Measurements from ENCODE around the gene CERS1. TPM values are rescaled to one million over a fixed set of nuclear protein-coding genes. Genes with fewer than 3 reads are reported as not detected.

CERS1 gene
- total RNA-seq, 1 donor = 1.3 TPM

GRCh38 chr19:18855647-18856384 is 40.1 kb downstream of the CERS1 start:
- TF ChIP-seq CTCF (IDR thresholded peaks at IDR 0.05; ENCODE audit: insufficient read depth, low read depth, low read length) = no peak
- no peak for DNase-seq (ENCODE audit: low read depth)
- H3K4me3 ChIP-seq (ENCODE audit: low read depth, low read length) = no peak overlapping the region

- no peak for TF ChIP-seq CTCF (IDR thresholded peaks at IDR 0.05; ENCODE audit: insufficient read depth, low read depth, low read length)
- no peak for DNase-seq (ENCODE audit: low read depth)
- no peak overlapping the region for H3K4me3 ChIP-seq (ENCODE audit: low read depth, low read length)
Measured at GRCh38 chr19:18854982-18855381, 41.0 kb downstream of the CERS1 start.

GRCh38 chr19:18853755-18854427 is 42.1 kb downstream of the CERS1 start:
- DNase-seq (ENCODE audit: low read depth) = no peak
- no peak overlapping the region for H3K4me3 ChIP-seq (ENCODE audit: low read depth, low read length)
- TF ChIP-seq CTCF (IDR thresholded peaks at IDR 0.05; ENCODE audit: insufficient read depth, low read depth, low read length) = no peak

DNA sequence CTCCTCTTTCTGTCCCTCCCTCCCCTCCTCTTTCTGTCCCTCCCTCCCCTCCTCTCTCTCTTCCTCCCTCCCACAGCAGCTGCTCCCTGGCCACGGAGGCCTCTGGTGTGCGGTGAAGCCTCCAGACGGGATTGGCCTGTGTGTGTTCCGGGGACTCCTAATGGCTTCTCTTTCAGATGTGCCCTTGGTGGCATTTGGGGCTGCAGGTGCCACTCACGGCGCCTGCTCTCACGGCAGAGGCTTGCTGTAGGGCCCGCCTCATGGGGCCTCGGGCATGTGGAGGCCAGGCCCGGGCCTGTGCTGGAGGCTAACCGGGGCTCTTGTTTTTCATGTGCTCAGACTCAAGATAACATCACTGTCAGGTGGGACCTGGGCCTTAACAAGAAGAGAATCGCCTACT is 43.3 kb downstream of the CERS1 start:
- H3K4me3 ChIP-seq (ENCODE audit: low read depth, low read length) = no peak overlapping the region
- no peak for TF ChIP-seq CTCF (IDR thresholded peaks at IDR 0.05; ENCODE audit: insufficient read depth, low read depth, low read length)
- DNase-seq (ENCODE audit: low read depth) = no peak

DNA sequence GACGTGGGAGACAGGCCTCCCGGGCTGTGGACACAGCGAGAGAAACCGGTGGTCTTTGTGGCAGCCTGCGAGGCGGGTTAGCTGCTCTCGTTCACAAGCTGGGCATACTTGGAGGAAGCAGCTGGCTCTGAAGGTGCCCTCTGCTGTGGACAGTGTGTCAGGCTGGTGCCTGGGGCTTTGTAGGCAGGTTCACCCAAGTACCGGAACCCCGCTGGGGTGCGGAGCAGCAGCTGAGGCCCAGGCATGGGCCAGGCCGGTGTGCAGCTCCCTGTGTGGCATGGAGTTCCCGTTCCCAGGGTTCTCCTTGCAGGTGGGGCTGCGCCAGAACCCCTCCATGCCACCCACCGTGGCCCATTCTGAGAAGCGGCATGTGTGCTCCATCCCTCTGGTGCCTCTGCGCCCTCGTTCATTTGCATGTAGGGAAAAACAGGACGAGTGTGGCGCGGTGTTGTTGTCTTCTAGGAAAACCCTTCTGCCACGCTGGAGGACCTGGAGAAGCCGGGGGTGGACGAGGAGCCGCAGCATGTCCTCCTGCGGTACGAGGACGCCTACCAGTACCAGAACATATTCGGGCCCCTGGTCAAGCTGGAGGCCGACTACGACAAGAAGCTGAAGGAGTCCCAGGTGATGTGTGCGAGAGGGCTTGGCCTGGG is 44.2 kb downstream of the CERS1 start:
- no peak overlapping the region for H3K4me3 ChIP-seq (ENCODE audit: low read depth, low read length)
- DNase-seq (ENCODE audit: low read depth) = no peak

More for the DNA sequence above, 44.2 kb downstream of the CERS1 start:
- no peak for TF ChIP-seq CTCF (IDR thresholded peaks at IDR 0.05; ENCODE audit: insufficient read depth, low read depth, low read length)
